ENCODE results near the gene AAK1.
A peak's percentile ranks its signal among the peaks of the same experiment; 100 is the strongest.
"Not testable (repeated sequence)": the region's sequence is repeated elsewhere in the genome, so short reads cannot be mapped to it uniquely, and the experiment has no call there.

The AAK1 gene

GRCh38 chr2:69471793-69472192 lies 171.7 kb downstream of the AAK1 start:
- DNase-seq, result no peak

- DNase-seq, result no peak
Measured at GRCh38 chr2:69470911-69471310, 172.6 kb downstream of the AAK1 start.

GRCh38 chr2:69469784-69470183 lies 173.8 kb downstream of the AAK1 start:
- no peak for DNase-seq

- no peak for DNase-seq
Measured at GRCh38 chr2:69469375-69469774, 174.2 kb downstream of the AAK1 start.

- no peak for DNase-seq
Measured at GRCh38 chr2:69466728-69467127, 176.8 kb downstream of the AAK1 start.

- no peak for DNase-seq
Measured at GRCh38 chr2:69465513-69466456, 177.8 kb downstream of the AAK1 start.

- DNase-seq, result no peak
Measured at GRCh38 chr2:69464575-69464974, 179.0 kb downstream of the AAK1 start.

GRCh38 chr2:69462780-69463179 lies 180.8 kb downstream of the AAK1 start:
- no peak for DNase-seq

GRCh38 chr2:69461404-69461803 lies 182.1 kb downstream of the AAK1 start:
- DNase-seq, result no peak

- DNase-seq, result no peak
Measured at GRCh38 chr2:69459936-69460335, 183.6 kb downstream of the AAK1 start.

- DNase-seq, result no peak
Measured at GRCh38 chr2:69456950-69457445, 186.5 kb downstream of the AAK1 start.

- no peak for DNase-seq
Measured at GRCh38 chr2:69456154-69456553, 187.4 kb downstream of the AAK1 start.

GRCh38 chr2:69454976-69455375 lies 188.6 kb downstream of the AAK1 start:
- DNase-seq, result no peak

GRCh38 chr2:69453475-69454129 lies 189.9 kb downstream of the AAK1 start:
- DNase-seq, result no peak

- DNase-seq, result no peak
Measured at GRCh38 chr2:69452687-69453086, 190.9 kb downstream of the AAK1 start.

GRCh38 chr2:69450735-69451416 lies 192.7 kb downstream of the AAK1 start:
- no peak for DNase-seq

- DNase-seq, result no peak
Measured at GRCh38 chr2:69449906-69450305, 193.6 kb downstream of the AAK1 start.

- not testable (repeated sequence) for DNase-seq
Measured at GRCh38 chr2:69443673-69444072, 199.9 kb downstream of the AAK1 start.

GRCh38 chr2:69439499-69439898 lies 204.0 kb downstream of the AAK1 start:
- DNase-seq, result not testable (repeated sequence)

- DNase-seq, result no peak
Measured at GRCh38 chr2:69438580-69438979, 205.0 kb downstream of the AAK1 start.

- DNase-seq, result no peak
Measured at GRCh38 chr2:69437751-69438154, 205.8 kb downstream of the AAK1 start.

- peak; percentile 92 for DNase-seq
Measured at GRCh38 chr2:69436938-69437750, 206.4 kb downstream of the AAK1 start, which contains the start of gene NFU1. Gene NFU1, minus strand, starts transcription at chr2:69437435. Its CDS starts 13 bp downstream, at chr2:69437422.

GRCh38 chr2:69436596-69436937 lies 207.0 kb downstream of the AAK1 start:
- no peak for DNase-seq

Data from GDM1 (cell line).